Endothelial cell of umbilical vein (primary cell): ENCODE data around the gene ABCC1.

Source experiments
- CTCF ChIP-seq, 2 donors: IDR thresholded peaks; 1 replicate in 1 of 2; 2 replicates in 1 of 2; pipeline ENCODE4 v1.5.1; 2011; ENCODE audit warnings: low read length in 2 of 2, mild to moderate bottlenecking in 2 of 2, moderate library complexity in 2 of 2, control low read depth in 1 of 2, inconsistent platforms in 1 of 2, low read depth in 1 of 2; ENCODE audit not compliant: insufficient read depth in 1 of 2; ENCODE audit errors: extremely low read depth in 1 of 2
- FOS ChIP-seq: IDR thresholded peaks from 2 replicates; pipeline ENCODE4 v1.6.1; 2011; ENCODE audit warnings: mild to moderate bottlenecking, low read length, moderate library complexity, borderline replicate concordance; ENCODE audit not compliant: insufficient read depth
- POLR2A ChIP-seq: IDR thresholded peaks from 2 replicates; pipeline ENCODE4 v1.6.1; 2012; ENCODE audit warnings: low read depth, mild to moderate bottlenecking, control low read depth, low read length

GRCh38 chr16:15974057-15974456 lies 24.6 kb downstream of the ABCC1 start:
- TF ChIP-seq CTCF (IDR thresholded peaks at IDR 0.05; ENCODE audit: extremely low read depth in 1 of 2, insufficient read depth in 1 of 2, low read depth in 1 of 2, low read length in 2 of 2) (no peak), POLR2A (no peak), FOS (no peak)
